GM19043 (cell line): ENCODE data around the gene PRKCA.

ENCODE experiments used
- ATAC-seq: cut with Tn5 transposase; IDR thresholded peaks from one replicate; pipeline ENCODE4 v1.9.1; 2021; ENCODE audit warnings: low read depth; ENCODE audit not compliant: unreplicated experiment

PRKCA gene

DNA sequence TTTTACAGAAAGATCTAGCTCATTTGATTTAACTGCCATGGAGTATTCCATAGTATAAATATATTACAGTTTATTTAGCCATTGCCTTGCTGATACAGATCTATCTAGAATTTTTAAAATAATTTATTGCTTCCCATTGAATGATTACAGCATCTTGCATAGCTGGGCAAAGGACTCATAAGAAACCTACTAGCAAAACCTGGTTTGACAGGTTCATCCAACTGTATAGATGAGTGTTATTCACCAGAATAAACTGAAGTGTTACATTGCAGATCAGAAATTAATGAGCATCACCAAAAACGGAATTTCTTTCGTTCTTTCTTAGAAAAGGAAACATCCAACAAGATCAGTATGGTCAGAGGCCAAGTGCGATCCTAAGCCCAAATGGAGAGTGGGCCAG is 330.3 kb downstream of the PRKCA start:
- ATAC-seq: no peak

DNA sequence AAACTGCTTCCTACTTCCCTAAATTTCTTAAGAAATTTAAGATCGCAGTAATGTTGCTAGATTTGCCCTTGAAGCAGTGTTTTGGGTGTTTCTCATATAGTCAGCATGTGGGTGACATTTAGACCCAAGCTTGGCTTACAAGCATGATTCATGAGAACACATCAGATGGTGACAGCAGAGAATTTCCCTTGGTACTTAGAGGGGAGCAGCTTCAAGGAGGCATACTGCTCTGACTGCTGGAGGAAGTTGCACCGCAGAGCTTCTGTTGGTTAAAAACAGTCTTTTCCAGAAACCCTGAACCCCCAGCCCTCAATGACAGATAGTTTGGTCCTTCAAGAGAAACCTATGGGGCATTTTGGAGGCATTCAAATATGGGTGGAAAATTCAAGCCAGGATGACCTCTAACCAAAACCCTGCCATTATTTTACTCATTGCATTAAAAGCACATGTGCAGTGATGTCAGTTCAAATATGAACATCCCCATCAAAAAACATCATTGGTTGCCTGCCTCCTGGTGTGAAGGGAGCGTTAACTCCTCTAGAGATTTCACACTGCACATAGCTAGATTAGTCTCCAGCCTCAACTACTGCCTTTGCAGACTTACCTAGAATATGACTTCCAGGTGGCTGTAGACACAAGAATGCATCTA is 331.0 kb downstream of the PRKCA start:
- no peak for ATAC-seq

DNA sequence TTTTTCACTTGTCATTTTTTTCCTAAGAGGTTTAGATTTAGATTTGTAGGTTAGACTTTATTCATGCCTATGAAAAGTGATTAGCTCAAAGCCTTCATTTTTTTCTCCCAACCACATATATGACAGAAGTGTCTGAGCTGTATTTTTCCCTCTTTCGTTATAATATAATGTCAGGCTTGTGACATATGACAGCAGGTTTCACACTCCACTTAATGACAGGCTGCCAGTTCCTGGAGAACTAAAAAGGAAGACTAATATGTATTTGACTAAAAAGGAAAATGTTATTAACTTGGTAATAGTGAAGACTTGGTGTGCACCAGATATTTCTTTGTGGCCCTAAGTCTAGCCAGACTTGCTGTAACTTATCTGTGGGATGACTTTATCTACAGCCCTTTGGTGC is 331.8 kb downstream of the PRKCA start:
- ATAC-seq: no peak

DNA sequence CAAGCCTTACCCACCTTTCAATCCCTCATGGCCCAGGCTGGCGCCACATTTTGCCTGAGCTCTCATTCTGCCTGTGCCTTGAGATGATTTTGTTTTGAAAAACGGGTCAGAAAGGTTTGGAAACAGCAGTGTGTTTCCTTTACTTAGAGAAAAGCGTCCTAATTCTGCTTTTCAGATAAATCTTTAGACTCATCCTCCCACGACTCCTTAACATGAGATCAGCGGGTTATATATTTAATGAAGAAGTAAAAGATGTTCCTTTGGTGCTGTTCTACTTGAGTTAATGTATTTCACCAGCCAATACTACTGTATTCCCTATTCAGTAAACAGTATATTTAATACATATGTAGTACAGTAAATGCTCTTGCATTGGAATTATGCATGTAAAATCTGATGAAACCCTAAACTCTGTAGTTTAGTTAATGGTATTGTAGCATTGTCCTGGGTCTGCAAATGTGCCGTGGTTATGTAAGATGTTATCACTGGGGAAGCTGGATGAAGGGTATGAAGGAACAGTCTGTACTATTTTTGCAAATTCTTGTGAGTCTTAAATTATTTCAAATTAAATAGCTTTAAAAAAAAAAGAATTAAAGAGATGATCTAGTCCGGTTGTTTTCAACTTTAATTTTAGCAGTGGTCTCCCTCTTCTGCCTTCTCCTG is 333.1 kb downstream of the PRKCA start:
- ATAC-seq: no peak

DNA sequence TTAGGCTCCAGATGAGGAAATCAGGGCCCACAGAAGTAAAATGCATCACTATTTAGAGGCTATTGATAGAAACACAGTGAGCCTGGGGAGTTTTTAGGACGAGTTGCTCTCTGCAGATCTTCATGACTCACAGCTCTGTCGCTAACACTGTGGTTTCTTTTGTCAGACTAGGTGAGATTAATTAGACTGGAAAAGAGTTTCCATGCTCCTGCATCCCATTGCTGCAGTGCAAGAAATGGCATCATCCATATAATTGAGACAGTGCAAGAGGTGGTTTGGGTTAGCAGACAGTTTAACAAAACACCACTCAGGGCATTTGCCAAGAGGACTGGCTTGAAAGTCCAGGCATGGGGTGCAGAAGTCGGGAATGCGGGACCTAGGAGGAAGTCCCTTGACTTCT is 333.7 kb downstream of the PRKCA start:
- ATAC-seq: no peak

DNA sequence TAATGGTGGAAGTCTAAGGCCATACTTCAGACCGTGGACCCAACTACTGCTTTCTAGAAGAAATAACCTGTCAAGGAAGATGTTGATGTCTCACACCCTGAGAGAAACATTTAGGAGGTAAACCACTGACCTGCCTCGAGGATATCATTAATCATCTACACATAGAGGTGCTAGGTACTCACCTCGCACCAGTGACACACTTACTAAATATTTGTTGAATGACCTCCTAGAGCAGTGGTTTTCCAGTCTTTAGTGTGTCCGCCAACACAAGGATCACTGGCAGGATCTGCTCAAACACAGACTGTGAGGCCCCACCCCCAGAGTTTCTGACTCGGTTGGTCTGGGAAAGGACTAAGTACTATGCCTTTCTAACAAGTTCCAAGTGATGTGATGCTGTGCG is 335.1 kb downstream of the PRKCA start:
- ATAC-seq: no peak

DNA sequence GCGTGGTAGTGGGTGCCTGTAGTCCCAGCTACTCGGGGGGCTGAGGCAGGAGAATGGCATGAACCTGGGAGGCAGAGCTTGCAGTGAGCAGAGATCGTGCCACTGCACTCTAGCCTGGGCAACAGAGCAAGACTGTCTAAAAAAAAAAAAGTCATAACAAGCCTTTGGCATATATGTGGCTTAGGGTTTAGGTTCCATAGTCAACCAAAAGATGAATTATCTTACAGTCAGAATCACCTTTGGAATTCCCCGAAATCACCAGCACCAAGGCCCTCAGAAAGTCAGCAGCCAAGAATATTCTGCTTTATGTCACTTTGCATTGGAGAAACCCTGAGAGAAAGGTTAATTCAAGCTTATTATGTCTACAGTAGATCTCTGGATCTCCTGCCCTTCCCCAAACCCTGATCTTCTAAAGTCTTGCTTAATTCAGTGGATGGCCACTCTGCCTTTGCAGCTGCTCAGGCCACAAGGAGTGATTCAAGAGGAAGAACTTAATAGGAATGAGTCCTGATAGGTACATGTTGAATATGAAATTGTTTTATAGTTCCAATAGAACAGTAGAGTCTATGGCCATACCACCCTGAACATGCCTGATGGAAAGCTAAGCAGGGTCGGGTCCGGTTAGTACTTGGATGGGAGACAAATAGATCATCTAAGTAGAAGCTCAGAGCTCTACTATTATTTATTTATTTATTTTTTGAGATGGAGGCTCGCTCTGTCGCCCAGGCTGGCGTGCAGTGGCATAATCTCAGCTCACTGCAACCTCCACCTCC is 336.5 kb downstream of the PRKCA start:
- no peak for ATAC-seq

DNA sequence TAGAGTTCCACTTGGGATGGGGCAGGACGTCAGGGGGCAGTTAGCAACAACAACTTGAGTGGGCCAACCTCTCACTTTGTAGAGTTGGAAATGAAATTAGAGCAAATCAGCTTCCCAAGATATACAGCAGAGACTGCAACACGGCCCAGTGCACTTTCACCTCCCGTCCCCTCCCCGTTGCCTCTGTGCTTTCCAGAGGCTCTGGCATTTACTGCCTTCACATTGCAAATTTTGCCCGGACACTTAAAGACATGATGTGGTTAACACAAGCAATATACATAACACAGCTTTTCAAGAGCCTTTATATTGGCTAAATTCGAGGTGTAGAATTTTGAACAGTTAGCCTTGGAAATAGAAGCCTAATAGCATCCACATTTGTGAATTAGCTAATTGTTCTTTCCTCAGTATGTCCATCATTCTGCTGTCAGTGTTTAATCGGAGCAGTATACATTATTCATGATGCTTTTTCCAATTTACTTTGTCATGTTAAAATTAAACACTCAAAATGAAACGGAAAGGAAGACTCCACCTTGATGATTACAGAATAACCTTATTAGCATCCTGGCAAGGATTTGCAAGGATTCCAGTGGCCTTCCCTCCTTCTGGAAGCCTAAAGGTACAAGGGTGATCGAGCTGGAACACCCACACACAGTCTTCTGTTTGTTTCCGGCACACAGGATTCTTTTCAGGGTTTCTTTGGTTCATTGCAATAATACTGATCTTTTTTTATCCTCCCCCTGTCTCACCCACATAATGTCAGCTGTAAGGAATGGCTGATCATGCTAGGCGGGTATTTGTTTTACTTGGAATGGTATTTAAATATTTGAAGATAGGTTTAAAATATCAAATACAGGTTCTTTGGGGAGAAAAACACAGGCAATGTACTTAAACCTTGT is 341.6 kb downstream of the PRKCA start:
- no peak for ATAC-seq

DNA sequence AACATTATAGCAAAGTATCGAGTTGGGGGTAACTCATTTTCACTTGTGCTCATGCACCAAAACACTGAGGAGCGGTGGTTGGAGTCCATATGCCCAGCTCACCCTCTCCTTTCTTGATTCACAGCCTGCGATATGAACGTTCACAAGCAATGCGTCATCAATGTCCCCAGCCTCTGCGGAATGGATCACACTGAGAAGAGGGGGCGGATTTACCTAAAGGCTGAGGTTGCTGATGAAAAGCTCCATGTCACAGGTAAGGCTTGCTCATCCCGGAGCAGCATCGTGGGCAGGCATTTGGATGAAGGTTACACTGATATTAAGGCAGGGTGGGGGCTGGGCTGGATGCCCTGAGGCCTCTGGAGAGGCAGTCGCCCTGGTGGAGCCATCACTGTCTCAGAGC is 342.8 kb downstream of the PRKCA start:
- no peak for ATAC-seq

DNA sequence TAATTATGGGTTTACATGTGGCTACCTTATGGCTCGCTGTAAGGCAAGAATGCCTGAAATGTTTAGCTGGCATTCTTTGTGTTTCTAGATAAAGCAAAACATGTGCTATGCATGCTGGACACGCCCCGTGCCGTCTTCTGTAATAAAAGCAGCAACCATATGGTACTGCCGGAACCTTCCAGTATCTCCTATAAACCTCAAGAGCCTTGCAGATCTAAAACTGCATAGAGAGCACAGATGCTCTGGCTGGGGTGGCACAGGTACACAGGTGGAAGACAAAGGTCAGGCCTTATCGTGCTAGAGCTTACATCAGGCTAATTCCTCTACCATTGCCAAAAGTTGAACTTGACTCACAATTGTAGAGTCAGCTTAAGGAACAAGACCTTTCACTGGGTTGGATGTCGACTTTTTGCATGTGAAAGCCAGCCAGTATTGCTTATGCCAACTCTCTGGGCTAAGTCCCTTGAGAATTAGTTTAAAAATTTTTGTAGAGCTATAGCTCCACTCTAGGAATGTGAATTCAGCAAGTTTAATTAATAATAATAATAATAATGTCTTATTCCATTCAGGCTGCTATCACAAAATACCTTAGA is 345.1 kb downstream of the PRKCA start:
- no peak for ATAC-seq

DNA sequence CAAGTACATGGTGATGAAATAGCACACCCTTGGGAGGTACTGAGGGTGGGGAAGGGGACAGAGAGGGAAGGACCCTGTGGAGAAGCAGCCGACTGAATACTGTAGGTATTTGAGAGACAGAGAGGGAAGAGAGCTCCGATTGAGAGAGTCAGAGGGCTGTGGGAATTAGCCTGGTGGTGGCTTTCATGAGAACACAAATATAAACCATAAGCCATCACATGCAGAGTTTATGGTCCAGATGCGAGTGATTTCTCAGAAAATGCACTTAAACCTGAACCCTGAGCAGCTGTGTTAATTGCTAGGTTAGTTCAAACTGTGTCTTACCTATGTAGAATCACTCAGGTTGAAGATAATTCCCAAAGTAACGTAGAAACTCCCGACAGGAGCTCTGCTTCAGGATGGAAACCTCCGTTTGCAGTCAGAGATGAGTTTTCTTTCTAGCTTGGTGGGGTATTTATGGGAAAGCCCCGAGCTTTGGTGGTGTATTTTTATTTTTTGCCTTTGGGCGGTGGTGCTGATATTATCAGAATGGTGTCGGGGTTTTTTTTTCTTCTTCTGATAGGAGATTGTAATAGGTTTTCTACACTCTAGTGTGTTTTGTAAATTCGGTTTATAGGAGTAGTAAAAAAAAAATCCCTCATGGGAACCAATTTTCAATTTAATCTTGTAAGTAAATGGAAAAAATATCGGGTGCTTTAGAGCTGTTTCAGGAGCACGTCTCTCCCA is 347.6 kb downstream of the PRKCA start:
- no peak for ATAC-seq

DNA sequence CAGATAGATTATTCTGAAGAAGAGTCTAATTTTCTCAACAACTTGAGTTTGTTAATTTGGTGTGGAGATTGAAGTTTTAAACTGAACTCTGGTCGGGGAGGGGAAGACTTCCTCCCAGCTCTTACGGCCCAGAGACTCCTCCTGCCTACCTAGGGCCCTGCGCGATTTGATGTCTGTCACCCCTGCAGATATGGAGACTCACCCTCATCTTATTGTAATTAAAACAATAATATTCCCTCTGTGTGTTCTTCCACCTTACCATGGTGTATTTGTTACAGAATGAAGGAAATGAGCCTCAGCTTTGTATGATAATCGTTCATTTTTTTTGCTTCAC is 348.1 kb downstream of the PRKCA start:
- ATAC-seq: no peak

DNA sequence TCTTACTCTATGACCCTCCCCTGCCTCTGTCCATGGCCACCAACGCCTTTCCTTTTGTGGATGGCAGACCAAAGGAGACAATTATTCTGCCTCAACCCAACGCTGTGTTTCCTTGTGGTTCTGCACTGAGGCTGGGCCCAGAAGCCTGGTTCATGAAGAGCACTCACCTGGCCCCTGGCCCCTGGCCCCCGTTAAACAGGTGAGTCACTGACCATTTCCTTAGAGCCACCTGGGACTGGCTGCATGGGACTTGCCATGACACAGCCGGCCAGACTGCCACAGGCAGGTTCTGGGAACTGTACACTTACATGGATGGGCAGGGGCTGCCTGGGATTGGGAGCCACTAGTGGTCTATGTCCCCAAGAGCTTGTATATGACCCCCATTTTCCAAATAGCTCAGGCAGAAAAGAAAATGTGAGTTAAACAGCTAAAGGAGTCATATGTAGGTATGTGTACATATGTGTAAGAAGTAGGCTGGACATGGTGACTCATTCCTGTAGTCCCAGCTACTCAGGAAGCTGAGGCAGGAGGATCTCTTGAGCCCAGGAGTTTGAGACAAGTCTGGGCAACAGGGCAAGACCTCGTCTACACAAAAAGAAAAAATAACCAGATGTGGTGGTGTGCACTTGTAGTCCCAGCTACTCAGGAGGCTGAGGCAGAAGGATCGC is 350.6 kb downstream of the PRKCA start:
- peak; percentile 51 for ATAC-seq

DNA sequence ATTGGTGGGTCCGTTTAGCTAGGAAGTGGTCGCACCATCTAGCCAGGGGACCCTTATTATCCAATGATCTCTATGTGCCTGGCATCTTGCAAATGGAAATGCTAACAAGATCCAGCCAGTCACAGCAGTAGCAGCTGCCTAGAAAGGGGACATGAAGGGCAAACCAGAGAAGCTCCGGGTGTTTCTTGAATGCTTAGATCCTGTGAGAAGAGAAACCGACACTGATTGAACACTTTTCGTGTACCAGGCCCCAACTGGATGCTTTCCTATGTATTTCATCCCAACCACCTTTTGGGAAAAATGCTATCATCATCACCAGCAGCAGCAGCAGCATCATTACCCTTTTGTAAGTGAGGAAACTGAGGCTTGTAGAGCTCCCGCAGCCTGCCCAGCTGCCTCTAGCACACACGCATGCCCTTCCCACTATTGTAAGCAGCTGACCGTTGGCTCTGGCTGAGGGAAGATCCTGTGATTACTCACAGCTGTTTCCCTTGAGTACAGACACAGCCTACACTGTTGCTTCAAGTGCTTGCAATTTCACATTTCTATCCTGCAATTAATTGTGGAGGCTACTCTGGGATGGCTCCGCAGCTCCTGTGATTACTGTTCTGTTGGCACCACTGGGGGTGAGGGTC is 351.8 kb downstream of the PRKCA start:
- ATAC-seq: no peak

DNA sequence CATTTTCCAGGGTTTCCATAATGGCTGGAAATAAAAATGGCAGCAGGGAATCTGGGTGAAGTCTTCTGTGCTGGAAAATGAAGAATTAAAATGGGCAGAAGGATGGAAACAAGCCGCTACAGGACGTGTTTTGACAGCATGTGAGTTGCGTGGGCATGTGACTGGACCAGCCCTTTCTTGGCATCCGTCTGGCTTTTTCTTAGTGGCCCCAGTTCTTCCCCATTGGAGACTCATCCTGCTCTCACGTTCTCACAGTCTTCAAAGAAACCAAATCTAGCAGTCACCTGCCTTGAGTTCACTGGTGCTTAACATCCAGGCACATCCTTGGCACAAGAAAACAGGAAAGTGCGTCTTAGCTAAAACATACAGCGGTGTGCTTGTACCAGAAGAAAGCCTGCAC is 352.4 kb downstream of the PRKCA start:
- no peak for ATAC-seq

DNA sequence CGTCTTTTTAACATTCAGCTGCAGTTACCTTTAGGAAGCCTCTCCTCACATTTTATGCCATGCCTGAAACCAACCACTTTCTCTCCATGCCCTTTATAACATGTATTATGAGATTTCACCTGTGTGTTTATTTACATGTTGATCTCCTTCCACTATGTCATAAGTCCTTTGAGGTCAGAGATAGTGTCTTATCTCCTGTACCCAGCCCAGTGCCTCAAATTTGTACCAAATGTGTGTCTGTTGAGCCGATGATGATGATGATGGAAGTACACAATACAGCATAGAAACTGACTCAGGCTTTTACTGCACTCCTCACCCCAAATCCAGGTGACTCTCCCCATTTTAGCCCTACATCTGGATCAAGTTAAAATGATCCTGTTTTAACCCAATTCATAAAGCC is 353.0 kb downstream of the PRKCA start:
- no peak for ATAC-seq

DNA sequence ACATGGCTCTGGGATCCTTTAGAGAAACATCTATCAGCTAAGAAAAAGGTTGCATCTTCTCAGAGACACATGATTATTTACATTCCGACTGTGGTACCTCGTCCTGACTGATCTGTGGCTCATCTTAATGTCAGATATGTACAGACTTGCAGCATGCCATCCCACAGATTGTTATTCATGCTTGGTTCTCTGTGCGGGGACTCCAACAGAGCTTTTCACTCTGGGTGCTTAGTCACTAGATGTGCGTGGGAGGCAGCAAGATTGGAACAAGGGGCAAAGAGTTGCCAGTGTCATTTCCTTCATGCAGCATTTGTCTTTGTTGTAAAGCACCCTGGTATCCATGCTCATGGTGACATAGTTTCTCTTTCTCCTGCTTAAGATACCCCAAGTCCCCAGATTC is 353.4 kb downstream of the PRKCA start:
- no peak for ATAC-seq

DNA sequence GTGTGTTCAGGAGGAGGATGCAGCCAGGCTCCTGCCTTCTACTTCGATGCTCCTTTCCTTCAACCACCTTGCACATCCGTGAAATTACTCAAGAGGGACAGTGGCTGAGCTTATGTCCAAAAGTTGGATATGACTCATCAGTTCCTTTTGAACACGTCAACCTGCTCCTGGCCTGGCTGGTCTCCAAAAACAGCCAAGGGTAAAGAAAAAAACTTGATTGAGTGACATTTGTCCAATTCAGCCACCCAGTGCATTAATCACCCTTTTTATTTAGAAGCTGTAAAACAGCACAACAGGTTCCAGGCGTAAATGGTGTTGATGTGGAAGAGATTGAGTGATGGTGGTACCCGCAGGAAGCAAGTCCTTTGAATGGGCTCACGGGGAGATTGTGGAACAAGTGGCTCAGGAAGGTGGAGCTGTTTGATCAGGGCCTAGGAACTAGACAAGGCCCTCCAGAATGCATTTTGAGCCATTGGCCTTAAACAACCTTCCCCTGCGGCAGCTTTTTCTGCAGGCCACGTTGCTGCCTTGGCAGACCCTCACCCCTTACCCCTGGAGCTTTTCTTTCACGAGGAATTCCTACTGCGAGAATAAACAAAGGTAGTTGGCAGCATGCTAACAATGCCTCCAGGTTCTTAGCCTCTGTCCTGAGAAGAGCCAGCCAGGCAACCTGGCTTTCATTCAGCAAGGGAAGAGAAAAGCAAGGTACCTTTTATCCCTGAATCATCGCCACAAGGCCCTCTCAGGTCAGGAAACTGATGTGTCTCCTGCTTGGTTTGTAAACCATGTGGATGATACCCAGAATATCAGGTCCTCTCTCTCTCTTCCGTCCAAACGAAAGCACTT is 359.2 kb downstream of the PRKCA start:
- no peak for ATAC-seq
